HepG2 (cell line): ENCODE data around the gene KCNT1. TPM values are rescaled to one million over a fixed set of nuclear protein-coding genes. Genes with fewer than 3 reads are reported as not detected.

Experiments
- ATAC-seq: fragments of 200-7000 bp; cut with Tn5 transposase; 3 replicates; pipeline ENCODE4 v1.9.1; 2020; ENCODE audit warnings: mild to moderate bottlenecking, moderate library complexity
- BruUV-seq: library from RNA; stranded (reverse); fragments of 400-500 nt; replicated peaks from 2 replicates; lab custom pipeline; 2021; lab: Mats Ljungman, UMichigan
- CTCF ChIA-PET: fragments of 300-600 bp; formaldehyde crosslinking; extraction: SDS; loops from one replicate; lab custom pipeline; 2021; ENCODE audit warnings: low total read pairs, inconsistent platforms, low intra/inter-chr PET ratio; lab: Yijun Ruan, JAX
- POLR2A ChIA-PET: fragments of 350-600 bp; sonication (Branson Sonifier 250); formaldehyde crosslinking; loops from one replicate; lab custom pipeline; 2020; ENCODE audit warnings: antibody characterized with exemption, inconsistent platforms; lab: Yijun Ruan, JAX
- DNase-seq: peaks from one replicate; pipeline ENCODE4 v3.0.0-alpha.2; 2015; ENCODE audit warnings: low spot score
- FAIRE-seq: peaks from 3 replicates; lab custom pipeline; 2011; peaks lifted over from hg19 to GRCh38; lab: Jason Lieb, UNC
- H2AFZ ChIP-seq: one replicate; pipeline ENCODE4 v1.6.1; 2011; ENCODE audit warnings: low read length, inconsistent platforms
- H3K27ac ChIP-seq: fragments of 300-600 bp; 3 replicates; pipeline ENCODE4 v1.8.0; 2011; ENCODE audit warnings: mixed run types, mild to moderate bottlenecking, mixed read lengths, low read length, inconsistent platforms; ENCODE audit not compliant: insufficient read depth; ENCODE audit errors: extremely low read length
- H3K27me3 ChIP-seq, 2 experiments: fragments of 200-600 bp in 1 of 2; 2 replicates in 1 of 2; 3 replicates in 1 of 2; pipeline versions ENCODE4 v1.6.0 to v1.8.0; 2011; ENCODE audit warnings: low read length in 2 of 2, mild to moderate bottlenecking in 2 of 2, moderate library complexity in 2 of 2, inconsistent platforms in 1 of 2; ENCODE audit not compliant: insufficient read depth in 2 of 2, control insufficient read depth in 1 of 2
- H3K36me3 ChIP-seq, 2 experiments: fragments of 200-600 bp in 1 of 2; replicated peaks in 1 of 2; 2 replicates in 1 of 2; 3 replicates in 1 of 2; pipeline versions ENCODE4 v1.5.1 to v1.8.0; 2011; ENCODE audit warnings: low read length in 2 of 2, inconsistent platforms in 1 of 2; ENCODE audit not compliant: insufficient read depth in 2 of 2, control insufficient read depth in 1 of 2
- H3K4me1 ChIP-seq: 2 replicates; pipeline ENCODE4 v1.5.1; 2012; ENCODE audit warnings: low read length, inconsistent platforms; ENCODE audit not compliant: insufficient read depth
- H3K4me2 ChIP-seq: 2 replicates; pipeline ENCODE4 v1.6.0; 2011; ENCODE audit warnings: low read depth, low read length, inconsistent platforms
- H3K4me3 ChIP-seq, 3 experiments: fragments of 200-600 bp in 1 of 3; sonication (generic), shearing (Covaris generic) in 1 of 3; replicated peaks in 1 of 3; 2 replicates each; pipeline ENCODE4 v1.5.1; 2011 to 2016; ENCODE audit warnings: low read length in 3 of 3, inconsistent platforms in 2 of 3, low read depth in 2 of 3, mild to moderate bottlenecking in 2 of 3, control low read depth in 1 of 3, mixed read lengths in 1 of 3; ENCODE audit not compliant: insufficient read depth in 1 of 3
- H3K79me2 ChIP-seq: one replicate; pipeline ENCODE4 v1.6.1; 2011; ENCODE audit warnings: low read length, inconsistent platforms; ENCODE audit not compliant: insufficient read depth
- H3K9ac ChIP-seq: 2 replicates; pipeline ENCODE4 v1.6.0; 2011; ENCODE audit warnings: mild to moderate bottlenecking, low read depth, low read length, inconsistent platforms; ENCODE audit not compliant: insufficient read depth
- H3K9me3 ChIP-seq: 2 replicates; pipeline ENCODE4 v1.5.1; 2012; ENCODE audit warnings: mild to moderate bottlenecking, low read length
- H4K20me1 ChIP-seq: 2 replicates; pipeline ENCODE4 v1.6.0; 2011; ENCODE audit warnings: inconsistent platforms, mild to moderate bottlenecking, low read length, moderate library complexity; ENCODE audit not compliant: insufficient read depth
- AGO1 ChIP-seq: fragments of 200-400 bp; formaldehyde crosslinking; IDR thresholded peaks from 2 replicates; pipeline ENCODE4 v1.6.1; 2017; ENCODE audit warnings: mild to moderate bottlenecking, low read depth, low read length, moderate library complexity; ENCODE audit not compliant: poor library complexity, severe bottlenecking
- BATF2 ChIP-seq: sonication (generic); formaldehyde crosslinking; IDR thresholded peaks from 2 replicates; pipeline ENCODE4 v1.8.0; 2022; ENCODE audit warnings: mild to moderate bottlenecking, missing genetic modification reagents, moderate library complexity
- E2F1 ChIP-seq: sonication (generic); formaldehyde crosslinking; IDR thresholded peaks from 2 replicates; pipeline ENCODE4 v1.5.0; 2020; ENCODE audit warnings: missing genetic modification reagents
- FOXP1 ChIP-seq, 2 experiments: fragments of 450-650 bp in 1 of 2; IDR thresholded peaks; 2 replicates each; pipeline ENCODE4 v1.6.1; 2017 to 2018; ENCODE audit warnings: antibody characterized with exemption in 1 of 2
- NBN ChIP-seq: fragments of 450-650 bp; conservative IDR thresholded peaks from 2 replicates; pipeline ENCODE4 v1.6.1; 2017
- NFRKB ChIP-seq: fragments of 450-650 bp; IDR thresholded peaks from 2 replicates; pipeline ENCODE4 v1.6.1; 2017
- REXO4 ChIP-seq: sonication (generic); formaldehyde crosslinking; IDR thresholded peaks from 2 replicates; pipeline ENCODE4 v1.8.0; 2022; ENCODE audit warnings: missing genetic modification reagents, mild to moderate bottlenecking, borderline replicate concordance
- SKIL ChIP-seq: sonication (generic); formaldehyde crosslinking; IDR thresholded peaks from 2 replicates; pipeline ENCODE4 v1.8.0; 2022; ENCODE audit warnings: missing genetic modification reagents, mild to moderate bottlenecking, moderate library complexity, borderline replicate concordance
- SMARCC2 ChIP-seq: fragments of 450-650 bp; IDR thresholded peaks from 2 replicates; pipeline ENCODE4 v1.6.1; 2017; ENCODE audit warnings: antibody characterized with exemption, mild to moderate bottlenecking
- ZNF343 ChIP-seq: sonication (generic); formaldehyde crosslinking; IDR thresholded peaks from 2 replicates; pipeline ENCODE4 v1.4.0; 2020; ENCODE audit warnings: mild to moderate bottlenecking, missing genetic modification reagents
- ZNF543 ChIP-seq: sonication (generic); formaldehyde crosslinking; IDR thresholded peaks from 2 replicates; pipeline ENCODE4 v1.4.0; 2020; ENCODE audit warnings: mild to moderate bottlenecking, missing genetic modification reagents
- ZNF850 ChIP-seq: sonication (generic); formaldehyde crosslinking; conservative IDR thresholded peaks from 2 replicates; pipeline ENCODE4 v1.9.0; 2021; ENCODE audit warnings: mild to moderate bottlenecking, missing genetic modification reagents
- WGBS: methylation state at CpG from one replicate; pipeline ENCODE4 v1.1.6; 2017; ENCODE audit warnings: low lambda C conversion rate; 5-methylcytosine and 5-hydroxymethylcytosine counted together
- in situ Hi-C: cut with HindIII; loops from 2 replicates; pipeline ENCODE4 v1.10.0; 2017; ENCODE audit warnings: low pct_unique_long_range_greater_than_20kb; ENCODE audit not compliant: extremely low pct_ligation_motif_present
- intact Hi-C: fragments of 100-400 bp; cut with micrococcal nuclease; formaldehyde crosslinking; loops from one replicate; pipeline ENCODE4 v1.10.0; 2022; ENCODE audit not compliant: unreplicated experiment
- polyA plus RNA-seq, 8 experiments: library from polyadenylated mRNA; depleted of rRNA in 3 of 8; stranded (reverse) in 7 of 8; unstranded in 1 of 8; fragments of >200 nt; fragmentation: Illumina TruSeq in 4 of 8; extraction: Trizol in 4 of 8; gene quantifications; 2 replicates each; pipeline versions ENCODE4 v1.2.1 to v1.2.3, GENCODE V29; 2011 to 2016; ENCODE audit warnings: low read depth in 4 of 8, missing spikeins in 1 of 8, mixed read lengths in 1 of 8; ENCODE audit not compliant: insufficient read depth in 1 of 8
- total RNA-seq, 5 experiments: library from RNA; depleted of rRNA; stranded (reverse); fragments of >200 nt; fragmentation: Illumina TruSeq; extraction: Trizol; gene quantifications; 2 replicates each; pipeline ENCODE4 v1.2.3, GENCODE V29; 2016; ENCODE audit warnings: low read depth in 1 of 5

The KCNT1 gene
- total and polyA plus RNA-seq, 2 of the 13 experiments (the other 11 are each of a cell fraction or from before 2014, with no cell fraction given): not detected

GRCh38 chr9:135798263-135798585 is 96.2 kb downstream of the KCNT1 start:
- no peak for ATAC-seq
- Histone ChIP-seq H3K9ac (no peak overlapping the region), H3K4me2 (no peak overlapping the region), H4K20me1 (0 out of 2 replicates have a peak, but pooled peaks cover 5% of the 10 kb centered on the region), H2AFZ (no peak overlapping the region), H3K4me3 (no peak overlapping the region), H3K4me1 (no peaks in the 10 kb centered on the region), H3K27ac (no peak overlapping the region), H3K36me3 (no peaks in the 10 kb centered on the region), H3K79me2 (no peaks in the 10 kb centered on the region), H3K27me3 (peaks cover 6 to 20% of the 10 kb centered on the region in 2 experiments; a peak in 4 of 5 replicates), H3K9me3 (no peaks in the 10 kb centered on the region)
- CTCF ChIA-PET: no interaction called here
- POLR2A ChIA-PET: no interaction called here
- WGBS: 12% methylated on average over 3 of the region's 10 CpGs
- in situ Hi-C loops (no loop called here), intact Hi-C loops (no loop called here)
- DNase-seq: no peak
- no TSS peak for BruUV-seq
- TF ChIP-seq SMARCC2: no peak
- no peak for TF ChIP-seq NBN
- no peak for TF ChIP-seq E2F1 (CRISPR knock-in tag)
- TF ChIP-seq FOXP1 (IDR thresholded peaks at IDR 0.05): no peak
- TF ChIP-seq FOXP1 (CRISPR knock-in tag; IDR thresholded peaks at IDR 0.05): no peak
- TF ChIP-seq NFRKB: no peak
- TF ChIP-seq AGO1: no peak
- TF ChIP-seq ZNF850 (CRISPR knock-in tag): no peak
- no peak for TF ChIP-seq BATF2 (CRISPR knock-in tag)
- no peak for TF ChIP-seq ZNF343 (CRISPR knock-in tag)
- TF ChIP-seq ZNF543 (CRISPR knock-in tag): no peak
- no peak for TF ChIP-seq SKIL (CRISPR knock-in tag)
- TF ChIP-seq REXO4 (CRISPR knock-in tag): no peak
- FAIRE-seq: no peak
